MM.1S (cell line): ENCODE data around the gene TTC13.

Experiments used
- DNase-seq: peaks from one replicate; pipeline ENCODE4 v3.0.0-alpha.2; 2015
- H2AFZ ChIP-seq: fragments of 300-600 bp; sonication (generic); 2 replicates; pipeline ENCODE4 v1.6.0; 2016; ENCODE audit warnings: antibody characterized with exemption, low read length
- H3F3A ChIP-seq: fragments of 300-600 bp; sonication (generic); 2 replicates; pipeline ENCODE4 v1.6.1; 2016; ENCODE audit warnings: mild to moderate bottlenecking, antibody characterized with exemption, low read length, moderate library complexity, mixed read lengths; ENCODE audit not compliant: insufficient read depth
- H3K27ac ChIP-seq: fragments of 300-600 bp; sonication (generic); 2 replicates; pipeline ENCODE4 v1.5.1; 2016; ENCODE audit warnings: mild to moderate bottlenecking, low read length
- H3K27me3 ChIP-seq: fragments of 300-600 bp; sonication (generic); replicated peaks from 2 replicates; pipeline ENCODE4 v1.6.0; 2016; ENCODE audit warnings: low read length; ENCODE audit not compliant: insufficient read depth
- H3K36me3 ChIP-seq: fragments of 300-600 bp; sonication (generic); replicated peaks from 2 replicates; pipeline ENCODE4 v1.6.1; 2016; ENCODE audit warnings: mild to moderate bottlenecking, low read length, mixed read lengths; ENCODE audit not compliant: insufficient read depth
- H3K4me1 ChIP-seq: fragments of 300-600 bp; sonication (generic); 2 replicates; pipeline ENCODE4 v1.6.1; 2016; ENCODE audit warnings: low read length, mixed read lengths
- H3K4me2 ChIP-seq: fragments of 300-600 bp; sonication (generic); 2 replicates; pipeline ENCODE4 v1.6.0; 2016; ENCODE audit warnings: low read depth, low read length
- H3K4me3 ChIP-seq: fragments of 300-600 bp; sonication (generic); 2 replicates; pipeline ENCODE4 v1.5.1; 2016; ENCODE audit warnings: low read length, mixed read lengths
- H3K79me2 ChIP-seq: fragments of 300-600 bp; sonication (generic); 2 replicates; pipeline ENCODE4 v1.6.1; 2016; ENCODE audit warnings: mixed run types, low read length, mixed read lengths
- H3K9ac ChIP-seq: fragments of 300-600 bp; sonication (generic); 2 replicates; pipeline ENCODE4 v1.6.1; 2016; ENCODE audit warnings: low read length, mixed read lengths
- H3K9me2 ChIP-seq: fragments of 300-600 bp; sonication (generic); replicated peaks from 2 replicates; pipeline ENCODE4 v1.6.1; 2016; ENCODE audit warnings: mild to moderate bottlenecking, low read length, mixed read lengths; ENCODE audit not compliant: insufficient read depth
- H3K9me3 ChIP-seq: fragments of 300-600 bp; sonication (generic); replicated peaks from 2 replicates; pipeline ENCODE4 v1.6.1; 2016; ENCODE audit warnings: mild to moderate bottlenecking, low read length, mixed read lengths; ENCODE audit not compliant: insufficient read depth
- H4K20me1 ChIP-seq: fragments of 300-600 bp; sonication (generic); 2 replicates; pipeline ENCODE4 v1.6.1; 2016; ENCODE audit warnings: mild to moderate bottlenecking, low read length, moderate library complexity, mixed read lengths; ENCODE audit not compliant: insufficient read depth
- CTCF ChIP-seq: fragments of 300-600 bp; sonication (generic); IDR thresholded peaks from 2 replicates; pipeline ENCODE4 v1.5.1; 2016; ENCODE audit warnings: antibody characterized with exemption, low read length, mixed read lengths
- EZH2 ChIP-seq: fragments of 300-600 bp; sonication (generic); optimal IDR thresholded peaks from 2 replicates; pipeline ENCODE3; 2017; ENCODE audit warnings: low read depth, mild to moderate bottlenecking, antibody characterized with exemption, low read length, mixed read lengths
- EZH2phosphoT487 ChIP-seq: fragments of 300-600 bp; sonication (generic); IDR thresholded peaks from 2 replicates; pipeline ENCODE4 v1.6.1; 2018; ENCODE audit warnings: antibody characterized with exemption, low read length

The TTC13 gene

GRCh38 chr1:230892018-230892491, 86.6 kb downstream of the TTC13 start:
- H4K20me1 ChIP-seq = no peaks in the 10 kb centered on the region
- H3K4me2 ChIP-seq = no peak overlapping the region

GRCh38 chr1:230891413-230891812, 87.2 kb downstream of the TTC13 start:
- Histone ChIP-seq H3K27me3 (no peaks in the 10 kb centered on the region), H2AFZ (no peak overlapping the region), H3K4me1 (no peaks in the 10 kb centered on the region), H4K20me1 (no peaks in the 10 kb centered on the region), H3K4me2 (no peak overlapping the region), H3K27ac (no peak overlapping the region), H3K36me3 (no peaks in the 10 kb centered on the region), H3K9me3 (no peaks in the 10 kb centered on the region), H3K79me2 (no peaks in the 10 kb centered on the region), H3K4me3 (no peak overlapping the region), H3F3A (no peaks in the 10 kb centered on the region), H3K9ac (no peak overlapping the region), H3K9me2 (no peaks in the 10 kb centered on the region)
- DNase-seq = no peak
- no peak for TF ChIP-seq EZH2
- no peak for TF ChIP-seq CTCF

More at GRCh38 chr1:230892018-230892491, 86.6 kb downstream of the TTC13 start:
- Histone ChIP-seq H3K27me3 (no peaks in the 10 kb centered on the region), H3K9ac (no peak overlapping the region), H3K4me1 (no peaks in the 10 kb centered on the region), H3K9me2 (no peaks in the 10 kb centered on the region), H3K27ac (no peak overlapping the region), H3K9me3 (no peaks in the 10 kb centered on the region), H3K79me2 (no peaks in the 10 kb centered on the region), H3K4me3 (no peak overlapping the region), H3K36me3 (no peaks in the 10 kb centered on the region), H2AFZ (no peak overlapping the region), H3F3A (no peaks in the 10 kb centered on the region)
- no peak for DNase-seq
- TF ChIP-seq EZH2 = no peak
- no peak for TF ChIP-seq EZH2phosphoT487
- TF ChIP-seq CTCF = no peak

- Histone ChIP-seq H3K9me2 (no peaks in the 10 kb centered on the region), H3K4me2 (no peak overlapping the region), H3K9ac (no peak overlapping the region), H3K36me3 (no peaks in the 10 kb centered on the region), H3K79me2 (no peaks in the 10 kb centered on the region), H2AFZ (no peak overlapping the region), H3K9me3 (no peaks in the 10 kb centered on the region), H3K27me3 (no peaks in the 10 kb centered on the region), H3F3A (no peaks in the 10 kb centered on the region), H3K27ac (no peak overlapping the region), H4K20me1 (no peaks in the 10 kb centered on the region), H3K4me3 (no peak overlapping the region), H3K4me1 (no peaks in the 10 kb centered on the region)
- no peak for DNase-seq
- no peak for TF ChIP-seq CTCF
- TF ChIP-seq EZH2 = no peak
Measured at GRCh38 chr1:230884646-230885045, 94.0 kb downstream of the TTC13 start.

GRCh38 chr1:230883967-230884366, 94.7 kb downstream of the TTC13 start:
- Histone ChIP-seq H3K4me3 (no peak overlapping the region), H3K9me2 (no peaks in the 10 kb centered on the region), H4K20me1 (no peaks in the 10 kb centered on the region), H3K27me3 (no peaks in the 10 kb centered on the region), H3F3A (no peaks in the 10 kb centered on the region), H3K9me3 (no peaks in the 10 kb centered on the region), H3K9ac (no peak overlapping the region), H3K27ac (no peak overlapping the region), H3K36me3 (no peaks in the 10 kb centered on the region), H3K79me2 (no peaks in the 10 kb centered on the region), H3K4me1 (no peaks in the 10 kb centered on the region), H3K4me2 (no peak overlapping the region), H2AFZ (no peak overlapping the region)
- TF ChIP-seq EZH2 = no peak
- TF ChIP-seq EZH2phosphoT487 = no peak
- no peak for TF ChIP-seq CTCF
- no peak for DNase-seq
